ENCODE results near the gene HFE.

- TF ChIP-seq MTA2 (IDR thresholded peaks at IDR 0.05; ENCODE audit: low read depth) (no peak), RCOR1 (conservative IDR thresholded peaks at IDR 0.05; ENCODE audit: low read depth, low read length) (no peak), CTCF (IDR thresholded peaks at IDR 0.05 in 2 of 3, conservative IDR thresholded peaks at IDR 0.05 in 1 of 3; ENCODE audit: control insufficient read depth in 2 of 3, extremely low read depth in 1 of 3, insufficient read depth in 1 of 3, low read depth in 3 of 3, low read length in 3 of 3) (no peak), CBX5 (IDR thresholded peaks at IDR 0.05; ENCODE audit: low read depth) (no peak), ZNF24 (IDR thresholded peaks at IDR 0.05) (no peak), USF2 (IDR thresholded peaks at IDR 0.05; ENCODE audit: borderline replicate concordance, low read depth, low read length) (no peak), JUND (IDR thresholded peaks at IDR 0.05; ENCODE audit: low read depth, low read length) (no peak), RFX5 (IDR thresholded peaks at IDR 0.05; ENCODE audit: low read depth, low read length) (no peak)
- TF ChIP-seq, protein P1, sequence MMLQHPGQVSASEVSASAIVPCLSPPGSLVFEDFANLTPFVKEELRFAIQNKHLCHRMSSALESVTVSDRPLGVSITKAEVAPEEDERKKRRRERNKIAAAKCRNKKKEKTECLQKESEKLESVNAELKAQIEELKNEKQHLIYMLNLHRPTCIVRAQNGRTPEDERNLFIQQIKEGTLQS (IDR thresholded peaks at IDR 0.05; ENCODE audit: borderline replicate concordance, extremely low read depth, low read depth, low read length): no peak
These were observed 42.4 kb downstream of the HFE start for GRCh38 chr6:26129656-26130055.

Measured in GM12878 (cell line).